ENCODE data around the gene IL11RA. TPM values are rescaled to one million over a fixed set of nuclear protein-coding genes. Genes with fewer than 3 reads are reported as not detected.
A peak's percentile ranks its signal among the peaks of the same experiment; 100 is the strongest.

IL11RA gene
- polyA plus RNA-seq, 1 experiment = 14.6 TPM

DNA sequence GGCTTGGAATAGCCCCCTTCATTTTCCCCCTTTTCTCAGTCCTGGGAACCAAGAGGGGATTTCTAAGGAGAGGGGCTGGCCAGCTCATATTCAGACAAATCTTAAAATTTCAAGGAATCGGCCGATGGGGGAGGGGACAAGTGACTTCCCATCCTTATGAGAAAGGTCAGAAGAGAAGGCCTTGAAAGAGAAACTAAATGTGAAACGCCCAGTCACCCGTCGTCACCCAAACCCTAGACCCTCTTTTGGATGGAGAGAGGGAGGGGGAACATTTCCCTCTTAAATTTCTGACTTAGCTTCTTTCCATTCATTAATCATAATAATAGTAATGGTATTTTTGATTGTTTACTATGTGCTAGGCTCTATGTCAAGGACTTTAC, 39.9 kb downstream of the IL11RA start:
- CTCF ChIA-PET = interaction anchor here (1.0 to 4.3 kb wide), 3 partner anchors 9 to 17 kb away, joined by 3 to 25 read pairs (median 18); no protein-coding TSS in a partner anchor

DNA sequence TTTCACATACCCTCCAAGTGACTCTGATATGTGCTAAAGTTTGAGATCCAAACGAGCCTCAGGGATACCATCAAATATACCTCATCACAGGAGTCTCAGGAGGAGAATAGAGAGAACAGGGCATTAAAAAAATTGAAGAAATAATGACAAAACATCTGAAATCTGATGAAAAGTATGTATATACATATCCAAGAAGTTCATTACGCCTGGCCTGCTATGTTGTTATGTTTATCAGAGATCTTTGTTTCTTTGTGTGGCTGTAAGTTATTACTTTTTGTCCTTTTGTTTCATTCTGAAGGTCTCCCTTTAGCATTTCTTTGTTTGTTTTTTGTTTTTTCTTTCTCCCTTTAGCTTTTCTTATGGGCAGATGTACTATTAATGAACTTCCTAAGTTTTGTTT, 41.6 kb downstream of the IL11RA start:
- no peaks in the 10 kb centered on the region for H3K9me3 ChIP-seq (ENCODE audit: control insufficient read depth, insufficient read depth, low read length)
- ChIA-PET POLR2A (no interaction called here), CTCF (interaction anchor here (3.3 kb wide), 1 partner anchor 9 kb away, joined by 18 read pairs; no protein-coding TSS in a partner anchor)
- H3K4me3 ChIP-seq (ENCODE audit: low read depth, low read length) = no peak overlapping the region
- no peak for DNase-seq (ENCODE audit: low read depth, low spot score)
- peaks cover 2% of the 10 kb centered on the region for H3K27me3 ChIP-seq (ENCODE audit: control insufficient read depth, insufficient read depth, low read length)
- H3K27ac ChIP-seq (ENCODE audit: low read depth, low read length) = no peak overlapping the region
- TF ChIP-seq, protein P1, sequence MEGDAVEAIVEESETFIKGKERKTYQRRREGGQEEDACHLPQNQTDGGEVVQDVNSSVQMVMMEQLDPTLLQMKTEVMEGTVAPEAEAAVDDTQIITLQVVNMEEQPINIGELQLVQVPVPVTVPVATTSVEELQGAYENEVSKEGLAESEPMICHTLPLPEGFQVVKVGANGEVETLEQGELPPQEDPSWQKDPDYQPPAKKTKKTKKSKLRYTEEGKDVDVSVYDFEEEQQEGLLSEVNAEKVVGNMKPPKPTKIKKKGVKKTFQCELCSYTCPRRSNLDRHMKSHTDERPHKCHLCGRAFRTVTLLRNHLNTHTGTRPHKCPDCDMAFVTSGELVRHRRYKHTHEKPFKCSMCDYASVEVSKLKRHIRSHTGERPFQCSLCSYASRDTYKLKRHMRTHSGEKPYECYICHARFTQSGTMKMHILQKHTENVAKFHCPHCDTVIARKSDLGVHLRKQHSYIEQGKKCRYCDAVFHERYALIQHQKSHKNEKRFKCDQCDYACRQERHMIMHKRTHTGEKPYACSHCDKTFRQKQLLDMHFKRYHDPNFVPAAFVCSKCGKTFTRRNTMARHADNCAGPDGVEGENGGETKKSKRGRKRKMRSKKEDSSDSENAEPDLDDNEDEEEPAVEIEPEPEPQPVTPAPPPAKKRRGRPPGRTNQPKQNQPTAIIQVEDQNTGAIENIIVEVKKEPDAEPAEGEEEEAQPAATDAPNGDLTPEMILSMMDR (IDR thresholded peaks at IDR 0.05; ENCODE audit: low read depth, low read length) = no peak

More for the DNA sequence above, 39.9 kb downstream of the IL11RA start:
- peaks cover 2% of the 10 kb centered on the region for H3K27me3 ChIP-seq (ENCODE audit: control insufficient read depth, insufficient read depth, low read length)
- H3K4me3 ChIP-seq (ENCODE audit: low read depth, low read length) = no peak overlapping the region
- TF ChIP-seq, protein P1 (IDR thresholded peaks at IDR 0.05; ENCODE audit: low read depth, low read length) = no peak
- H3K9me3 ChIP-seq (ENCODE audit: control insufficient read depth, insufficient read depth, low read length) = no peaks in the 10 kb centered on the region
- no peak for DNase-seq (ENCODE audit: low read depth, low spot score)
- no peak overlapping the region for H3K27ac ChIP-seq (ENCODE audit: low read depth, low read length)
- POLR2A ChIA-PET = no interaction called here

GRCh38 chr9:34694811-34695210, 42.8 kb downstream of the IL11RA start:
- ChIA-PET POLR2A (no interaction called here), CTCF (no interaction called here)
- no peaks in the 10 kb centered on the region for H3K9me3 ChIP-seq (ENCODE audit: control insufficient read depth, insufficient read depth, low read length)
- H3K27me3 ChIP-seq (ENCODE audit: control insufficient read depth, insufficient read depth, low read length) = peaks cover 5% of the 10 kb centered on the region
- DNase-seq (ENCODE audit: low read depth, low spot score) = no peak
- H3K27ac ChIP-seq (ENCODE audit: low read depth, low read length) = no peak overlapping the region
- no peak overlapping the region for H3K4me3 ChIP-seq (ENCODE audit: low read depth, low read length)
- TF ChIP-seq, protein P1 (IDR thresholded peaks at IDR 0.05; ENCODE audit: low read depth, low read length) = no peak

GRCh38 chr9:34701023-34701768, 49.2 kb downstream of the IL11RA start:
- TF ChIP-seq, protein P1 (IDR thresholded peaks at IDR 0.05; ENCODE audit: low read depth, low read length) = peak; percentile 82
- DNase-seq (ENCODE audit: low read depth, low spot score) = peak; percentile 4
- Histone ChIP-seq H3K4me3 (ENCODE audit: low read depth, low read length) (peak overlapping the region; percentile 62), H3K9me3 (ENCODE audit: control insufficient read depth, insufficient read depth, low read length) (no peaks in the 10 kb centered on the region), H3K27me3 (ENCODE audit: control insufficient read depth, insufficient read depth, low read length) (peaks cover 10% of the 10 kb centered on the region), H3K27ac (ENCODE audit: low read depth, low read length) (no peak overlapping the region)
- CTCF ChIA-PET = interaction anchor here (0.5 to 3.7 kb wide), 18 partner anchors 9 to 198 kb away, joined by 3 to 40 read pairs (median 7); partner anchors contain the start of genes CCL19, CCL21 and GALT
- POLR2A ChIA-PET = no interaction called here

Data from AG04450 (cell line).